Stimulated activated CD4-positive, alpha-beta T cell treated with anti-CD3 and anti-CD28 coated beads, Interleukin-2, amount 100 ng/mL, for 24 hours (primary cell): ENCODE data around the gene TP53I13.

Experiments
- DNase-seq, 2 donors: peaks; one replicate each; pipeline ENCODE4 v3.0.0-alpha.2; 2020

Gene TP53I13

DNA sequence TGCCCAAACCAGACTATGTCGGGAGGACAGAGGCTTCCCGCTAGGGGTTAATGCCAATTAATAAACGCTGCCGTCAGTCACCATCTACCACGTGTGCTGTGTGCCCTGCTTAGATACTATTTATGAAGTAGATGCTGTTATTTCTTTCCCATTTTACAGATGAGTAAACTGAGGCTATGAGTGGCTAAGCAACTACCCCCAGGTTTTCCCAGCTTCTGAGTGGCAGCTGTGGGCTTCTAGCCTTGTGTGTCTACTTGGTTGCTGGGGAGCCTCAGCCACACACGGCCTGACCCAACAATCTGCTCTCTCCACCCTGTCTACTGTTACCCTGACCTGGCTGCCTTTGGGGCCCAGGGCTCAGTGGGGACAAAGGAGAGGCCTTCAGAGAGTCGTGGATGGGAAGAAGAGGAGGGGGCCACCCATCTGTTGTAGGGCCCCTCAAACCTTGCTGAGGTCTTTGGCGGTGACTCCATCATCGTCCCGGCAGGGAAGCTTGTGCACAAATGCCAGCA is 13.8 kb downstream of the TP53I13 start:
- no peak for DNase-seq

GRCh38 chr17:29582772-29583171 is 14.3 kb downstream of the TP53I13 start:
- DNase-seq: no peak

DNA sequence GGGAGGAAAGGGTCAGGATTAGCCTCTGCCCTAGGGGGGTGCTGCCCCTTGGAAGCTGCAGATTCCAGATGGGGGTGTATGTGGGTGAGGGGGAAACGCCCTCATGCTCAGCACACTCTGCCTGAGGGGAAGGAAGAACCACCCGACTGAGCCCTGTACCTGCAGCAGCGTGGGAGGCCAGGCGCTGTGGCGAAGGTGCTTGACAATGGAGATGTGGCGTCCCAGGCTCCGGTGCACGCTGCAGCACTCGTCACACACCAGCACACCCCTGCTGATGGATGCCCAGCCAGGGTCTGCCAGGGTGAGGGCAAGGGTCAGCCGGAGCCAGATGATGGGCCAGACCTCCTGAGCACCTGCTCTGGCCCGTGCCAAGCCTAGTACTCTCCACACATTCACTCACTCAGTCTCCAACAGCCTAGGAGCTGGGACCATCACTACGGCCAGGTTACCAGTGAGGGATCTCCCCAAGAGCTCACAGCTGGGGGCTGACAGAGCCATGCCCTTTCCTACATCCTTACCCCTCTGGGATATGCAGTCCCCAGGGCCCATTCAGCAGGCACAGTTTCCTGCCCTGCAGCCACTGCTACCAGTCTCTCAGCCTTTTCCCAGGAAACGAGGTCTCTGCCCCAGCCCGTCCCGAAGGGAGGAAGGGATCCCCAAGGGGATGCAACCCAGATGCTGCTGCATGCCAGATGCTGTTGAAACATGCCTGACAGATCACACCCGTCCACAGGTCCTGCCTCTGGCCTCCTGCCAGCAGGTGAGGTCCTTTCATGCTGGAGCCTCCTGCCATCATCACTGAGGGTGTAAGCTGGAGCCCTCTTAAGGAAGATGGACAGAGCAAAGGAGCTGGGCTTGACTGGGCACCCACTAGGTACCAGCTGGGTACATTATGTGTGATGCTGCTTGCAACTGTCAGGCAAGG is 15.1 kb downstream of the TP53I13 start:
- DNase-seq: no peak

DNA sequence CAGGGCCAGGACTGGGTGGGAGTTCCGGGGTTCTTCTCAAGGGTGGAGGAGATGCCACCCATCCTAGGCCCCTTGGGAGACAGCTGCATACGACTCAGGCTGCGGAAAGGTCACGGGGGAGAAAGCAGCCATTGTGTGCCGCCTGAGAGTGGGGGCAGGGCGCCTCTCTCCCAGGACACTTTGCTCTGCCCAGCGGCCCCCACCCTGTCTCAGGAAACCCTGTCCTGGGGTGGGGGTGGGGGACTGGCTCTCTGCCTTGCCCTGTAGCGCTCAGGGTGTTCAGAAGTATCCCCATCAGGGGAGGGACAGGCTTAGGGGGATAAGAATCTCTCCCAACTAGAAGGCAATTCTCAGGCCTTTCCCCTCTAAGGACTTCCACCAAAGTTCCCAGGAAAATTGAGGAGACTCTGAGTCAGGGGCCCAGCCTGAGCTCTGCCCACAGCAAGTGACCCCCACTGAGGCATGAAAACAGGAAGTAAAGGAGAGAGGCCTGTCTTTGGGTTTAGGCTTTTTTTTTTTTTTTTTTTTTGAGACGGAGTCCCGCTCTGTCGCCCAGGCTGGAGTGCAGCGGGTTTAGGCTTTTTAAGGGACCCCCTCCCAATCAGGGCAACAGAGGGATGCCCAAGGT is 16.1 kb downstream of the TP53I13 start:
- no peak for DNase-seq

- peak in 1 of 2 donors; percentile 29 for DNase-seq
These were observed 16.7 kb downstream of the TP53I13 start for GRCh38 chr17:29585080-29585751.

- no peak for DNase-seq
These were observed 18.4 kb downstream of the TP53I13 start for GRCh38 chr17:29586676-29587469.

GRCh38 chr17:29587591-29587990 is 19.1 kb downstream of the TP53I13 start:
- DNase-seq: no peak

DNA sequence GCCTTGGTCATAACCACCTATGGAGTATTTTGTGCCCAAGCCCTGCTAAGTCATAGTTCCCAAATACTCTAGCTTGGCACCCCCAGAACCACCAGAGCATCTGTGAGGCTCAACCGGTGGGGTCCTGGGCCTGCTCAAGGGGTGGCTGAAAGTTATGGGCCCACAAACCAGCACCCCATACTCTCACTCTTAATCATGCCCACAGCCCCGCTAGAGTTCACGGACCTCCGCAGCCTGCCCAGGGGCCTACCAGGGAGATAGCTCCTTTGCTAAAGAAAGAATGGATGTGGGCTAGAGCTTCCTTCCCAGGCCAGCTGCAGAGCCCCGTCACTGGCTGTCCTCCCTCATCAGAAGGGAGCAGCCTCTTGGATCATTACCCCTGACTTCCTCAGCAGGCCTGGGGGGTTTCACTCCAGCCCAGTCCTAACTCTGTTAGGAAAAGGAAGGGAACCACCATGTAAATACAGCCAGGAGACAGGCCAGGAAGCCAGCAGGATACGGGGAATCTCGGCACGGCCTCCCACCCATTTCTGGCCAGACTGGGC is 19.6 kb downstream of the TP53I13 start:
- no peak for DNase-seq

GRCh38 chr17:29588562-29589411 is 20.3 kb downstream of the TP53I13 start:
- DNase-seq: peak; percentile 60 to 65

- DNase-seq: peak; percentile 84 to 86
These were observed 21.3 kb downstream of the TP53I13 start, which contains the start of gene GIT1 for GRCh38 chr17:29589524-29590410. GIT1 (minus strand) TSS chr17:29589648; CDS start chr17:29589378, 270 bp downstream.

- no peak for DNase-seq
These were observed 22.1 kb downstream of the TP53I13 start for GRCh38 chr17:29590411-29591145.

DNA sequence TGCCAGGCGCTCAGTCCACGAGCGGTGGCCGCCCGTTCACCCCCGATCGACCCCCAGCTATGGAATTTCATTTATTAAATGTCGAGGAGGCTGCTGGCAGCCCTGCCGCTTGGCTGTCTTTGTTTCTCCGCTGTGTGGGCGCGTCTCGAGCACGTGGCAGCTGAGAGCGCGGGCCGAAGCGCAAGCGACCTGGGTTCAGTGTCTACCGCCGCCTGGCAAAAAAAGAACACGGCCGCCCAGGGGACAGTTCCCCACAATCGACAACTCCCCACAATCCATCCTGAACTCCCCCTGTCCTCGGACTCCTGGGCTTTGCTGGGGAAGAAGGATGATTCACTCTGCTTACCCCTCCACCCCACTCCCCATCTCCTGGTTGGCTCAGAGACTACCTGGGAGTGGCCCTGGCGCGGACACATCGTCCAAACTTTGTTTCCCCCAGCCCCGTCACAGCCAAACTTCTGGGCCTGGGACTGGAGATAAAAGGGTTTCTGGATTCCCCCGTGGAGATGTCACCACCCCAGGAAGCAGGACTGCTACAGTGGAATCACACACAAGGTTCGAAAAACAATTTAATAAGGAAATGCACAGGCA is 22.7 kb downstream of the TP53I13 start:
- peak in 1 of 2 donors; percentile 62 for DNase-seq

- peak; percentile 87 to 92 for DNase-seq
These were observed 23.5 kb downstream of the TP53I13 start for GRCh38 chr17:29591737-29592608.

- DNase-seq: peak; percentile 59 to 70
These were observed 24.5 kb downstream of the TP53I13 start, which contains the start of gene ANKRD13B for GRCh38 chr17:29592850-29593551. ANKRD13B (plus strand) TSS chr17:29593132; CDS start chr17:29593622, 490 bp downstream.

DNA sequence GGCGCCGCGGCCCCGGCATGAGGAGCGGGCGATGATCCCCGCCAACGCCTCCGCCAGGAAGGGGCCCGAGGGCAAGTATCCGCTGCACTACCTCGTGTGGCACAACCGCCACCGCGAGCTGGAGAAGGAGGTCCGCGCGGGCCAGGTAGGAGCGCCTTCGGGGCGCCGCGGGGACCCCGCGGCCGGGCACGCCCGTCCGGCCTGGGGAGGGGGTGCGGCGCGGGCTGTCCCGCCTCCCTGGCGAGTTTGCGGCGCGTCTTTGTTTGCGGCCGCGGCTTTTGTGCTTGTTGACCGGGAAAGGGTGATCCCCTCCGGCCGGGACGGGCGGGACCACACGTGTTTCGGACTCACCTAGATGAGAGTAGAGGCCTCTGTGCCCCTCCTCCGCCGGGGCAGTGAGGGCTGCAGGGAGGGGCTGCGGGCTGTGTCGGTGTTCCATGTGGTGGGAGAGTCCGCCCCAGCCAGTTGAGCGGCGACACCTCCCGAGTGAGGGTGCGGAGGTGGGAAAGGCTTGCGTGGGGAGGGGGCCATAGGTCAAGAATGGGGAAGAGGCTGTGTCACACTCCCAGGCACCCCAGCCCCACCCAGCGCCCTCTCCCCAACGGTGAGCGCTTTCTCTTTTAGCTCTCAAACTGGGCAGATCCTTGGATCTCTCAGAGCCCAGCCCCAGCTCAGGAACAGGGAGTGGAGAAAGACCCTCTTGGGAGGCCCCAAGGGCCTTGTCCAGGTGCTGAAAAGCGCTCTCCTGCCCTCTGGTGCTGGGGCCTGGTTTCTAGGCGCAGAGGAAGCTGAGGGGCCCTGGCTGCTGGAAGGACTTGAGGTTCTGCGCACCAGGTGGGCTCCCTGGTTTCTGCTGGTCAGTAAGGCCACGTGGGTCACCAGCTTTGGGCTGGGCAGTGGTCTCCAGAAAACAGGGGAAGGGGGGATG is 25.4 kb downstream of the TP53I13 start:
- peak in 1 of 2 donors; percentile 51 for DNase-seq
